ENCODE data around the gene ANKS1A. TPM values are rescaled to one million over a fixed set of nuclear protein-coding genes. Genes with fewer than 3 reads are reported as not detected.

Gene ANKS1A
- polyA plus RNA-seq, 6 donors from 2014 or later = 1.4 to 5.5 (median 2.3) TPM; not detected in 1

- no peaks in the 10 kb centered on the region for H3K36me3 Mint-ChIP-seq
- H3K27ac Mint-ChIP-seq = no peak overlapping the region
- no peak overlapping the region for H3K4me3 Mint-ChIP-seq
- ATAC-seq (ENCODE audit: low read depth in 2 of 2) (no peak), DNase-seq (no peak)
- no peaks in the 10 kb centered on the region for H3K9me3 Mint-ChIP-seq
- H3K4me1 Mint-ChIP-seq = peaks cover 0 to 3% (median 2%) of the 10 kb centered on the region in 3 donors
- H3K27me3 Mint-ChIP-seq = no peaks in the 10 kb centered on the region
Measured at GRCh38 chr6:35052694-35053565, 163.9 kb downstream of the ANKS1A start.

GRCh38 chr6:35053701-35054100, 164.6 kb downstream of the ANKS1A start:
- H3K9me3 Mint-ChIP-seq = no peaks in the 10 kb centered on the region
- peaks cover 5 to 6% (median 5%) of the 10 kb centered on the region in 3 donors for H3K4me1 Mint-ChIP-seq
- DNase-seq = no peak
- H3K36me3 Mint-ChIP-seq = no peaks in the 10 kb centered on the region
- no peaks in the 10 kb centered on the region for H3K27me3 Mint-ChIP-seq
- H3K4me3 Mint-ChIP-seq = no peak overlapping the region
- no peak overlapping the region for H3K27ac Mint-ChIP-seq
- no peak for ATAC-seq (ENCODE audit: low read depth in 2 of 2)

- Mint-ChIP-seq H3K4me3 (no peak overlapping the region), H3K9me3 (no peaks in the 10 kb centered on the region), H3K27me3 (no peaks in the 10 kb centered on the region), H3K4me1 (peaks cover 8 to 9% (median 8%) of the 10 kb centered on the region in 3 donors), H3K27ac (no peak overlapping the region), H3K36me3 (no peaks in the 10 kb centered on the region)
- ATAC-seq (ENCODE audit: low read depth in 2 of 2) (no peak), DNase-seq (no peak)
Measured at GRCh38 chr6:35054106-35054742, 165.2 kb downstream of the ANKS1A start.

- peaks cover 8 to 9% (median 8%) of the 10 kb centered on the region in 3 donors for H3K4me1 Mint-ChIP-seq
- H3K4me3 Mint-ChIP-seq = no peak overlapping the region
- no peaks in the 10 kb centered on the region for H3K9me3 Mint-ChIP-seq
- ATAC-seq (ENCODE audit: low read depth in 2 of 2) = no peak
- H3K27me3 Mint-ChIP-seq = no peaks in the 10 kb centered on the region
- DNase-seq = no peak
- H3K27ac Mint-ChIP-seq = no peak overlapping the region
- no peaks in the 10 kb centered on the region for H3K36me3 Mint-ChIP-seq
Measured at GRCh38 chr6:35054743-35055130, 165.7 kb downstream of the ANKS1A start.

GRCh38 chr6:35055891-35056290, 166.8 kb downstream of the ANKS1A start:
- Mint-ChIP-seq H3K9me3 (no peaks in the 10 kb centered on the region), H3K27me3 (no peaks in the 10 kb centered on the region), H3K27ac (no peak overlapping the region), H3K36me3 (no peaks in the 10 kb centered on the region), H3K4me1 (peaks cover 8 to 9% (median 8%) of the 10 kb centered on the region in 3 donors), H3K4me3 (no peak overlapping the region)
- no peak for ATAC-seq (ENCODE audit: low read depth in 2 of 2)
- DNase-seq = no peak

- no peaks in the 10 kb centered on the region for H3K36me3 Mint-ChIP-seq
- ATAC-seq (ENCODE audit: low read depth in 2 of 2) (no peak), DNase-seq (no peak)
- no peak overlapping the region for H3K4me3 Mint-ChIP-seq
- no peaks in the 10 kb centered on the region for H3K9me3 Mint-ChIP-seq
- no peaks in the 10 kb centered on the region for H3K27me3 Mint-ChIP-seq
- H3K4me1 Mint-ChIP-seq = peaks cover 8 to 9% (median 8%) of the 10 kb centered on the region in 3 donors
- peak overlapping the region in 2 of 6 donors; percentile 70 to 75 for H3K27ac Mint-ChIP-seq
Measured at GRCh38 chr6:35056952-35057351, 167.9 kb downstream of the ANKS1A start.

- peak overlapping the region in 1 of 6 donors; percentile 40 for H3K27ac Mint-ChIP-seq
- ATAC-seq (ENCODE audit: low read depth in 2 of 2) = no peak
- no peak overlapping the region for H3K4me3 Mint-ChIP-seq
- no peak for DNase-seq
- H3K27me3 Mint-ChIP-seq = no peaks in the 10 kb centered on the region
- H3K36me3 Mint-ChIP-seq = no peaks in the 10 kb centered on the region
- peaks cover 8 to 9% (median 8%) of the 10 kb centered on the region in 3 donors for H3K4me1 Mint-ChIP-seq
- no peaks in the 10 kb centered on the region for H3K9me3 Mint-ChIP-seq
Measured at GRCh38 chr6:35057449-35058357, 168.6 kb downstream of the ANKS1A start.

- Mint-ChIP-seq H3K27me3 (no peaks in the 10 kb centered on the region), H3K27ac (peak overlapping the region in 1 of 6 donors; percentile 7), H3K4me3 (no peak overlapping the region), H3K36me3 (no peaks in the 10 kb centered on the region), H3K9me3 (no peaks in the 10 kb centered on the region), H3K4me1 (peaks cover 8 to 9% (median 8%) of the 10 kb centered on the region in 3 donors)
- ATAC-seq (ENCODE audit: low read depth in 2 of 2) = no peak
- no peak for DNase-seq
Measured at GRCh38 chr6:35058358-35058675, 169.3 kb downstream of the ANKS1A start.

GRCh38 chr6:35058865-35059522, 169.9 kb downstream of the ANKS1A start:
- Mint-ChIP-seq H3K27ac (peak overlapping the region in 3 of 6 donors; percentile 7 to 59 (median 13)), H3K27me3 (no peaks in the 10 kb centered on the region), H3K4me1 (peaks cover 8 to 9% (median 8%) of the 10 kb centered on the region in 3 donors), H3K9me3 (no peaks in the 10 kb centered on the region), H3K36me3 (peaks cover 0 to 6% of the 10 kb centered on the region in 2 donors), H3K4me3 (peak overlapping the region in 1 of 8 donors; percentile 53)
- DNase-seq = no peak
- peak; percentile 34 to 36 for ATAC-seq (ENCODE audit: low read depth in 2 of 2)

- H3K9me3 Mint-ChIP-seq = no peaks in the 10 kb centered on the region
- DNase-seq (no peak), ATAC-seq (ENCODE audit: low read depth in 2 of 2) (no peak)
- no peaks in the 10 kb centered on the region for H3K27me3 Mint-ChIP-seq
- H3K4me1 Mint-ChIP-seq = peaks cover 8 to 9% (median 8%) of the 10 kb centered on the region in 3 donors
- H3K4me3 Mint-ChIP-seq = no peak overlapping the region
- H3K36me3 Mint-ChIP-seq = peaks cover 0 to 9% of the 10 kb centered on the region in 2 donors
- peak overlapping the region in 1 of 6 donors; percentile 59 for H3K27ac Mint-ChIP-seq
Measured at GRCh38 chr6:35059596-35060345, 170.7 kb downstream of the ANKS1A start.

- H3K4me3 Mint-ChIP-seq = no peak overlapping the region
- H3K36me3 Mint-ChIP-seq = peaks cover 0 to 9% of the 10 kb centered on the region in 2 donors
- H3K27ac Mint-ChIP-seq = no peak overlapping the region
- H3K27me3 Mint-ChIP-seq = no peaks in the 10 kb centered on the region
- DNase-seq (no peak), ATAC-seq (ENCODE audit: low read depth in 2 of 2) (no peak)
- no peaks in the 10 kb centered on the region for H3K9me3 Mint-ChIP-seq
- H3K4me1 Mint-ChIP-seq = peaks cover 8 to 9% (median 8%) of the 10 kb centered on the region in 3 donors
Measured at GRCh38 chr6:35061102-35061615, 172.1 kb downstream of the ANKS1A start.

Measured in naive B cell (primary cell).